ENCODE results near the gene RASGRP4. TPM values are rescaled to one million over a fixed set of nuclear protein-coding genes. Genes with fewer than 3 reads are reported as not detected.

Gene RASGRP4
- polyA plus RNA-seq, 1 donor (not counting 4 experiments of a cell fraction or from before 2014, with no cell fraction given): not detected

GRCh38 chr19:38422438-38422837, 3.6 kb downstream of the RASGRP4 start:
- H4K20me1 ChIP-seq (ENCODE audit: control insufficient read depth, extremely low read depth, insufficient read depth, low read length): no peaks in the 10 kb centered on the region
- no peaks in the 10 kb centered on the region for H3K9me3 ChIP-seq (ENCODE audit: control insufficient read depth, low read depth, low read length)
- H3K9me1 ChIP-seq (ENCODE audit: control insufficient read depth, extremely low read depth, insufficient read depth, low read length): no peaks in the 10 kb centered on the region
- no peaks in the 10 kb centered on the region for H3K79me2 ChIP-seq (ENCODE audit: control insufficient read depth, insufficient read depth, low read length)
- H3K36me3 ChIP-seq (ENCODE audit: control insufficient read depth in 2 of 2, extremely low read depth in 1 of 2, insufficient read depth in 2 of 2, low read length in 2 of 2): no peaks in the 10 kb centered on the region
- DNase-seq (ENCODE audit: low read depth, low spot score) (no peak), FAIRE-seq (no peak)
- TF ChIP-seq EZH2 (IDR thresholded peaks at IDR 0.05; ENCODE audit: low read length): no peak
- TF ChIP-seq, protein P1, sequence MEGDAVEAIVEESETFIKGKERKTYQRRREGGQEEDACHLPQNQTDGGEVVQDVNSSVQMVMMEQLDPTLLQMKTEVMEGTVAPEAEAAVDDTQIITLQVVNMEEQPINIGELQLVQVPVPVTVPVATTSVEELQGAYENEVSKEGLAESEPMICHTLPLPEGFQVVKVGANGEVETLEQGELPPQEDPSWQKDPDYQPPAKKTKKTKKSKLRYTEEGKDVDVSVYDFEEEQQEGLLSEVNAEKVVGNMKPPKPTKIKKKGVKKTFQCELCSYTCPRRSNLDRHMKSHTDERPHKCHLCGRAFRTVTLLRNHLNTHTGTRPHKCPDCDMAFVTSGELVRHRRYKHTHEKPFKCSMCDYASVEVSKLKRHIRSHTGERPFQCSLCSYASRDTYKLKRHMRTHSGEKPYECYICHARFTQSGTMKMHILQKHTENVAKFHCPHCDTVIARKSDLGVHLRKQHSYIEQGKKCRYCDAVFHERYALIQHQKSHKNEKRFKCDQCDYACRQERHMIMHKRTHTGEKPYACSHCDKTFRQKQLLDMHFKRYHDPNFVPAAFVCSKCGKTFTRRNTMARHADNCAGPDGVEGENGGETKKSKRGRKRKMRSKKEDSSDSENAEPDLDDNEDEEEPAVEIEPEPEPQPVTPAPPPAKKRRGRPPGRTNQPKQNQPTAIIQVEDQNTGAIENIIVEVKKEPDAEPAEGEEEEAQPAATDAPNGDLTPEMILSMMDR (optimal IDR thresholded peaks at IDR 0.05 in 1 of 3, IDR thresholded peaks at IDR 0.05 in 1 of 3, conservative IDR thresholded peaks at IDR 0.05 in 1 of 3; ENCODE audit: extremely low read depth in 1 of 3, insufficient read depth in 2 of 3, low read length in 3 of 3): no peak
- H3K4me3 ChIP-seq (ENCODE audit: control insufficient read depth in 2 of 3, extremely low read depth in 1 of 3, insufficient read depth in 2 of 3, low read depth in 1 of 3, low read length in 3 of 3): no peak overlapping the region
- H3K27ac ChIP-seq (ENCODE audit: control insufficient read depth, insufficient read depth, low read length): no peak overlapping the region
- H3K27me3 ChIP-seq (ENCODE audit: control insufficient read depth, extremely low read depth, insufficient read depth, low read length): peaks cover 13% of the 10 kb centered on the region
- no peak overlapping the region for H2AFZ ChIP-seq (ENCODE audit: control insufficient read depth, low read length)
- H3K4me2 ChIP-seq (ENCODE audit: control insufficient read depth, extremely low read depth, insufficient read depth, low read depth, low read length): no peak overlapping the region
- H3K4me1 ChIP-seq (ENCODE audit: control insufficient read depth, extremely low read depth, insufficient read depth, low read length): peaks cover 7% of the 10 kb centered on the region
- dilution Hi-C loops (cut with MboI; ENCODE audit: extremely low pct_ligation_motif_present, low sequenced_read_pairs): no loop called here
- no peak overlapping the region for H3K9ac ChIP-seq (ENCODE audit: control insufficient read depth, extremely low read depth, insufficient read depth, low read length)

DNA sequence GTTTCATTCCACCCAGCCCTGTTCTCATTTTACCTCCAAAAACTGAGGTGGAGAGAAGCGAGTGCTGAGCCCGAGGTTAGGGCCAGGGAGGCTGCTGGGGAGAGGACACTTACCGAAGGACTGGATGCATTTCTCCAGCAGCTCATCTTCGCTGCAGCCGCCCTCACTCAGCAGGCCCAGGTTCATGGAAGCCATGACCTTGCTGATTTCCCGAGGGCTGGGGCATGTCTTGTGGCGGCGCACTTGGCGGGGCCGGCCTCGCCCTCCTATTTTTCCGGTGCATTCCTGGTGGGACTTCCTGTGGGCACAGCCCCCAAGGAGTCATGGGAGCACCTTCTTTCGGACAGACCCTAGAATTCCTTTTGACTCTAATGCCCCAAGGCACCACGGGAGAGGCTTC, 4.2 kb downstream of the RASGRP4 start:
- no peaks in the 10 kb centered on the region for H3K79me2 ChIP-seq (ENCODE audit: control insufficient read depth, insufficient read depth, low read length)
- no peaks in the 10 kb centered on the region for H4K20me1 ChIP-seq (ENCODE audit: control insufficient read depth, extremely low read depth, insufficient read depth, low read length)
- no peak overlapping the region for H3K4me2 ChIP-seq (ENCODE audit: control insufficient read depth, extremely low read depth, insufficient read depth, low read depth, low read length)
- no peak overlapping the region for H2AFZ ChIP-seq (ENCODE audit: control insufficient read depth, low read length)
- FAIRE-seq (no peak), DNase-seq (ENCODE audit: low read depth, low spot score) (no peak)
- H3K4me1 ChIP-seq (ENCODE audit: control insufficient read depth, extremely low read depth, insufficient read depth, low read length): peaks cover 9% of the 10 kb centered on the region
- H3K9ac ChIP-seq (ENCODE audit: control insufficient read depth, extremely low read depth, insufficient read depth, low read length): no peak overlapping the region
- no peak overlapping the region for H3K27ac ChIP-seq (ENCODE audit: control insufficient read depth, insufficient read depth, low read length)
- dilution Hi-C loops (cut with MboI; ENCODE audit: extremely low pct_ligation_motif_present, low sequenced_read_pairs): no loop called here
- no peaks in the 10 kb centered on the region for H3K9me3 ChIP-seq (ENCODE audit: control insufficient read depth, low read depth, low read length)
- TF ChIP-seq EZH2 (IDR thresholded peaks at IDR 0.05; ENCODE audit: low read length): no peak
- TF ChIP-seq, protein P1 (optimal IDR thresholded peaks at IDR 0.05 in 1 of 3, IDR thresholded peaks at IDR 0.05 in 1 of 3, conservative IDR thresholded peaks at IDR 0.05 in 1 of 3; ENCODE audit: extremely low read depth in 1 of 3, insufficient read depth in 2 of 3, low read length in 3 of 3): no peak
- peaks cover 13% of the 10 kb centered on the region for H3K27me3 ChIP-seq (ENCODE audit: control insufficient read depth, extremely low read depth, insufficient read depth, low read length)
- H3K9me1 ChIP-seq (ENCODE audit: control insufficient read depth, extremely low read depth, insufficient read depth, low read length): no peaks in the 10 kb centered on the region
- no peak overlapping the region for H3K4me3 ChIP-seq (ENCODE audit: control insufficient read depth in 2 of 3, extremely low read depth in 1 of 3, insufficient read depth in 2 of 3, low read depth in 1 of 3, low read length in 3 of 3)
- no peaks in the 10 kb centered on the region for H3K36me3 ChIP-seq (ENCODE audit: control insufficient read depth in 2 of 2, extremely low read depth in 1 of 2, insufficient read depth in 2 of 2, low read length in 2 of 2)

Measured in keratinocyte (primary cell).